Astrocyte of the cerebellum (primary cell): Measurements from ENCODE around the gene CDKN2B-AS1.

Experiments
- DNase-seq: peaks from one replicate; pipeline ENCODE4 v3.0.0-alpha.2; 2011; ENCODE audit warnings: low read depth
- H3K4me3 ChIP-seq: 2 replicates; pipeline ENCODE4 v1.5.1; 2011; ENCODE audit warnings: mild to moderate bottlenecking, low read depth, low read length, moderate library complexity
- CTCF ChIP-seq: IDR thresholded peaks from 2 replicates; pipeline ENCODE4 v1.5.1; 2012; ENCODE audit warnings: low read length, low read depth, moderate library complexity, mild to moderate bottlenecking; ENCODE audit errors: missing control alignments
- in situ Hi-C: cut with HindIII; loops from 2 replicates; pipeline ENCODE4 v1.10.0; 2017; ENCODE audit warnings: low sequenced_read_pairs

The CDKN2B-AS1 gene

GRCh38 chr9:22160221-22160620 is 165.6 kb downstream of the CDKN2B-AS1 start:
- H3K4me3 ChIP-seq = no peak overlapping the region
- DNase-seq = no peak
- no peak for TF ChIP-seq CTCF
- in situ Hi-C loops = no loop called here

- no peak overlapping the region for H3K4me3 ChIP-seq
- no peak for TF ChIP-seq CTCF
- DNase-seq = no peak
- in situ Hi-C loops = no loop called here
Measured at GRCh38 chr9:22165144-22165543, 170.6 kb downstream of the CDKN2B-AS1 start.

- in situ Hi-C loops = no loop called here
- no peak for TF ChIP-seq CTCF
- H3K4me3 ChIP-seq = no peak overlapping the region
- no peak for DNase-seq
Measured at GRCh38 chr9:22169243-22169642, 174.7 kb downstream of the CDKN2B-AS1 start.

- no peak overlapping the region for H3K4me3 ChIP-seq
- no peak for DNase-seq
- in situ Hi-C loops = no loop called here
- TF ChIP-seq CTCF = no peak
Measured at GRCh38 chr9:22169727-22170503, 175.3 kb downstream of the CDKN2B-AS1 start.
